ENCODE measurements around the gene ZNF362. TPM values are rescaled to one million over a fixed set of nuclear protein-coding genes. Genes with fewer than 3 reads are reported as not detected.

The ZNF362 gene
- total RNA-seq, 2 donors from 2014 or later: 8.9 to 9.8 TPM

GRCh38 chr1:33241866-33242265 lies 14.4 kb upstream of the ZNF362 start:
- H3K27ac ChIP-seq: no peak overlapping the region
- no peak overlapping the region for H3K4me3 ChIP-seq
- no peaks in the 10 kb centered on the region for H3K27me3 ChIP-seq
- H3K9me3 ChIP-seq: no peaks in the 10 kb centered on the region
- intact Hi-C loops (cut with DNase I): no loop called here
- TF ChIP-seq CTCF (IDR thresholded peaks at IDR 0.05): no peak
- H3K36me3 ChIP-seq: no peaks in the 10 kb centered on the region
- H3K9ac ChIP-seq (ENCODE audit: low read depth in 2 of 2, low read length in 2 of 2): no peak overlapping the region
- no peak for DNase-seq
- no peaks in the 10 kb centered on the region for H3K4me1 ChIP-seq

- Histone ChIP-seq H3K9me3 (no peaks in the 10 kb centered on the region), H3K9ac (ENCODE audit: low read depth in 2 of 2, low read length in 2 of 2) (no peak overlapping the region), H3K4me3 (no peak overlapping the region), H3K27me3 (no peaks in the 10 kb centered on the region), H3K36me3 (no peaks in the 10 kb centered on the region), H3K4me1 (no peaks in the 10 kb centered on the region), H3K27ac (no peak overlapping the region)
- intact Hi-C loops (cut with DNase I): no loop called here
- no peak for TF ChIP-seq CTCF (IDR thresholded peaks at IDR 0.05)
- DNase-seq: no peak
Measured at GRCh38 chr1:33242652-33243051, 13.6 kb upstream of the ZNF362 start.

GRCh38 chr1:33244143-33244808 lies 12.0 kb upstream of the ZNF362 start:
- no peak overlapping the region for H3K9ac ChIP-seq (ENCODE audit: low read depth in 2 of 2, low read length in 2 of 2)
- DNase-seq: no peak
- no peak overlapping the region for H3K4me3 ChIP-seq
- no peaks in the 10 kb centered on the region for H3K27me3 ChIP-seq
- H3K9me3 ChIP-seq: no peaks in the 10 kb centered on the region
- intact Hi-C loops (cut with DNase I): no loop called here
- no peaks in the 10 kb centered on the region for H3K36me3 ChIP-seq
- no peaks in the 10 kb centered on the region for H3K4me1 ChIP-seq
- TF ChIP-seq CTCF (IDR thresholded peaks at IDR 0.05): no peak
- H3K27ac ChIP-seq: no peak overlapping the region

- no peaks in the 10 kb centered on the region for H3K9me3 ChIP-seq
- TF ChIP-seq CTCF (IDR thresholded peaks at IDR 0.05): no peak
- no peak overlapping the region for H3K4me3 ChIP-seq
- no peak for DNase-seq
- no peaks in the 10 kb centered on the region for H3K27me3 ChIP-seq
- no peaks in the 10 kb centered on the region for H3K4me1 ChIP-seq
- intact Hi-C loops (cut with DNase I): no loop called here
- H3K36me3 ChIP-seq: no peaks in the 10 kb centered on the region
- H3K9ac ChIP-seq (ENCODE audit: low read depth in 2 of 2, low read length in 2 of 2): no peak overlapping the region
- H3K27ac ChIP-seq: no peak overlapping the region
Measured at GRCh38 chr1:33244809-33245186, 11.5 kb upstream of the ZNF362 start.

GRCh38 chr1:33246171-33246570 lies 10.1 kb upstream of the ZNF362 start:
- no peak overlapping the region for H3K4me3 ChIP-seq
- no peak for TF ChIP-seq CTCF (IDR thresholded peaks at IDR 0.05)
- intact Hi-C loops (cut with DNase I): no loop called here
- H3K27me3 ChIP-seq: no peaks in the 10 kb centered on the region
- no peaks in the 10 kb centered on the region for H3K36me3 ChIP-seq
- no peak overlapping the region for H3K27ac ChIP-seq
- no peaks in the 10 kb centered on the region for H3K9me3 ChIP-seq
- H3K9ac ChIP-seq (ENCODE audit: low read depth in 2 of 2, low read length in 2 of 2): no peak overlapping the region
- DNase-seq: no peak
- H3K4me1 ChIP-seq: no peaks in the 10 kb centered on the region

Data from colonic mucosa (tissue), 4 donors.